A549 (cell line): ENCODE measurements around the gene LRRC8C. TPM values are rescaled to one million over a fixed set of nuclear protein-coding genes. Genes with fewer than 3 reads are reported as not detected.

Experiments used
- ATAC-seq, 2 experiments: fragments of 200-7000 bp in 1 of 2; fragments of >200 bp in 1 of 2; cut with Nextera tagmentation in 1 of 2; cut with Tn5 transposase in 1 of 2; 3 replicates each; pipeline versions ENCODE4 v1.8.0 to v1.9.1; 2018 to 2020; ENCODE audit warnings: mild to moderate bottlenecking in 1 of 2, moderate library complexity in 1 of 2
- CTCF ChIA-PET: fragments of 300-600 bp; sonication (Branson Sonifier 250); formaldehyde crosslinking; extraction: SDS; loops from one replicate; lab custom pipeline; 2021; ENCODE audit warnings: antibody characterized with exemption, inconsistent platforms; lab: Yijun Ruan, JAX
- POLR2A ChIA-PET: fragments of 350-600 bp; formaldehyde crosslinking; extraction: SDS; loops from one replicate; lab custom pipeline; 2021; ENCODE audit warnings: antibody characterized with exemption, inconsistent platforms; lab: Yijun Ruan, JAX
- DNase-seq, 2 experiments: peaks; one replicate each; pipeline versions ENCODE4 v3.0.0 to v3.0.0-alpha.2; 2011 to 2016; ENCODE audit warnings: low read depth in 1 of 2, low spot score in 1 of 2
- FAIRE-seq: peaks from 2 replicates; lab custom pipeline; 2011; peaks lifted over from hg19 to GRCh38; lab: Jason Lieb, UNC
- H3K27ac ChIP-seq, 2 experiments: fragments of >200 bp; sonication (Bioruptor Twin); formaldehyde crosslinking; 3 replicates each; pipeline ENCODE4 v1.5.1; 2016 to 2017
- H3K4me1 ChIP-seq: fragments of >200 bp; sonication (Bioruptor Twin); formaldehyde crosslinking; 3 replicates; pipeline ENCODE4 v1.6.1; 2016
- H3K4me2 ChIP-seq: fragments of >200 bp; sonication (Bioruptor Twin); formaldehyde crosslinking; 3 replicates; pipeline ENCODE4 v1.6.1; 2016
- H3K4me3 ChIP-seq: fragments of >200 bp; sonication (Bioruptor Twin); formaldehyde crosslinking; 3 replicates; pipeline ENCODE4 v1.5.1; 2016
- H3K9me3 ChIP-seq: fragments of >200 bp; sonication (Bioruptor Twin); formaldehyde crosslinking; 3 replicates; pipeline ENCODE4 v1.6.1; 2016
- CTCF ChIP-seq: fragments of >200 bp; sonication (Bioruptor Twin); formaldehyde crosslinking; IDR thresholded peaks from 3 replicates; pipeline ENCODE4 v1.5.1; 2016
- EHMT2 ChIP-seq: fragments of 200-600 bp; sonication (generic); IDR thresholded peaks from 2 replicates; pipeline ENCODE4 v1.6.1; 2016; ENCODE audit warnings: antibody characterized with exemption, low read depth, mild to moderate bottlenecking, moderate library complexity
- EP300 ChIP-seq, 2 experiments: fragments of >200 bp; sonication (Bioruptor Twin); formaldehyde crosslinking; IDR thresholded peaks; 2 replicates in 1 of 2; 3 replicates in 1 of 2; pipeline ENCODE4 v1.6.1; 2016 to 2017
- ESRRA ChIP-seq: fragments of 150-350 bp; IDR thresholded peaks from 2 replicates; pipeline ENCODE4 v1.6.1; 2014; ENCODE audit warnings: mild to moderate bottlenecking, low read length, borderline replicate concordance
- FOSB ChIP-seq: fragments of 250-450 bp; sonication (Bioruptor Pico); IDR thresholded peaks from 2 replicates; pipeline ENCODE4 v1.5.0; 2020; ENCODE audit warnings: mild to moderate bottlenecking, moderate library complexity
- FOSL2 ChIP-seq, 2 experiments: fragments of 450-650 bp in 1 of 2; fragments of >200 bp in 1 of 2; sonication (Bioruptor Twin) in 1 of 2; formaldehyde crosslinking; IDR thresholded peaks; 2 replicates each; pipeline versions ENCODE4 v1.5.0 to v1.6.1; 2016 to 2020; ENCODE audit warnings: mild to moderate bottlenecking in 1 of 2, moderate library complexity in 1 of 2
- GATA3 ChIP-seq: IDR thresholded peaks from 2 replicates; pipeline ENCODE4 v1.6.1; 2012; ENCODE audit warnings: borderline replicate concordance
- HDAC2 ChIP-seq: fragments of 200-600 bp; sonication (generic); IDR thresholded peaks from 2 replicates; pipeline ENCODE4 v1.6.1; 2016
- HEYL ChIP-seq: fragments of 250-450 bp; sonication (Bioruptor Pico); IDR thresholded peaks from 2 replicates; pipeline ENCODE4 v1.8.0; 2021; ENCODE audit warnings: mild to moderate bottlenecking, moderate library complexity
- HMGXB4 ChIP-seq: fragments of 250-450 bp; sonication (Bioruptor Pico); IDR thresholded peaks from 2 replicates; pipeline ENCODE4 v1.5.0; 2021; ENCODE audit warnings: mild to moderate bottlenecking, moderate library complexity, borderline replicate concordance
- HOXB13 ChIP-seq: fragments of 250-450 bp; sonication (Bioruptor Pico); IDR thresholded peaks from 2 replicates; pipeline ENCODE4 v1.5.0; 2020; ENCODE audit warnings: low read depth, mild to moderate bottlenecking, moderate library complexity
- JUN ChIP-seq, 2 experiments: fragments of >200 bp; sonication (Bioruptor Twin); formaldehyde crosslinking; IDR thresholded peaks; 2 replicates in 1 of 2; 3 replicates in 1 of 2; pipeline ENCODE4 v1.6.1; 2016 to 2017
- KDM1A ChIP-seq: fragments of 200-600 bp; sonication (generic); IDR thresholded peaks from 2 replicates; pipeline ENCODE4 v1.6.1; 2016; ENCODE audit warnings: low read depth, mild to moderate bottlenecking
- MAFK ChIP-seq: fragments of 450-650 bp; IDR thresholded peaks from 2 replicates; pipeline ENCODE4 v1.6.1; 2014; ENCODE audit not compliant: partially characterized antibody
- NPAS2 ChIP-seq: fragments of 250-450 bp; sonication (Bioruptor Pico); IDR thresholded peaks from 2 replicates; pipeline ENCODE4 v1.8.0; 2022; ENCODE audit warnings: mild to moderate bottlenecking, moderate library complexity, borderline replicate concordance
- NR3C1 ChIP-seq: fragments of >200 bp; sonication (Bioruptor Twin); formaldehyde crosslinking; IDR thresholded peaks from 3 replicates; pipeline ENCODE4 v1.6.1; 2017
- POLR2A ChIP-seq: IDR thresholded peaks from 2 replicates; pipeline ENCODE4 v1.6.1; 2012; ENCODE audit warnings: mild to moderate bottlenecking, low read length
- POLR2AphosphoS2 ChIP-seq: conservative IDR thresholded peaks from 2 replicates; pipeline ENCODE4 v1.6.1; 2012; ENCODE audit warnings: low read length, improper control_type of control experiment, inconsistent platforms
- RFX5 ChIP-seq: fragments of 450-650 bp; IDR thresholded peaks from 2 replicates; pipeline ENCODE4 v1.7.1; 2014; ENCODE audit warnings: antibody characterized with exemption, mild to moderate bottlenecking, moderate library complexity
- TP53 ChIP-seq: fragments of 250-450 bp; sonication (Bioruptor Pico); IDR thresholded peaks from 2 replicates; pipeline ENCODE4 v1.5.0; 2021; ENCODE audit warnings: mild to moderate bottlenecking, moderate library complexity
- USF2 ChIP-seq: fragments of 450-650 bp; IDR thresholded peaks from 2 replicates; pipeline ENCODE4 v1.6.1; 2014; ENCODE audit warnings: antibody characterized with exemption
- WGBS: methylation state at CpG from one replicate; pipeline ENCODE4 v1.1.6; 2017; ENCODE audit errors: missing lambda C conversion rate; 5-methylcytosine and 5-hydroxymethylcytosine counted together
- polyA plus RNA-seq, 4 experiments: library from polyadenylated mRNA; depleted of rRNA in 3 of 4; stranded (reverse); fragments of >200 nt; fragmentation: RNase III in 1 of 4; extraction: RNeasy Plus Mini Kit Qiagen cat#74134 plus additional on column Dnase treatment in 1 of 4; gene quantifications; 2 replicates in 3 of 4; 3 replicates in 1 of 4; pipeline ENCODE4 v1.2.3, GENCODE V29; 2011 to 2017
- TF ChIP-seq, protein P1 (sequence below): IDR thresholded peaks from 2 replicates; pipeline ENCODE4 v1.6.1; 2012
- TF ChIP-seq, protein P2 (sequence below): fragments of 150-350 bp; IDR thresholded peaks from 2 replicates; pipeline ENCODE4 v1.6.1; 2014; ENCODE audit warnings: low read depth, mild to moderate bottlenecking, low read length

LRRC8C gene
- polyA plus RNA-seq, 2 of the 4 experiments (the other 2 are of a cell fraction): 6.3 to 15.9 TPM

DNA sequence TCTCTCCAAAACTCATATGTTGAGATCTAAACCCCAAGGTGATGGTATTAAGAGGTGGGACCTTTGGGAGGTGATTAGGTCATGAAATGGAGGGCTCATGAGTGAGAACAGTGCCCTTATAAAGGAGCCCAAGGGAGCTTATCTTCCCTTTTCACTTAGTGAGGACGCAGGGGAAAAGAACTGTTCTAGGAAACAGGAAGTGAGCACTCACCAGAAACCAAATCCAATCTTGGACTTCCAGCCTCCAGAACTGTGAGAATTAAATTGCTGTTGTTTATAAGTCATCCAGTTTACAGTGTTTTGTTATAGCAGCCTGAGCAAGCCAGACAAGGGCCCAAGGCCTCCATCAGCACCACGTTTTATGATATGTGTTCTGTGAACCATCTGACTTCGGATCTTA lies 127.6 kb downstream of the LRRC8C start:
- no peak for FAIRE-seq
- DNase-seq: no peak
- no peak overlapping the region for H3K4me2 ChIP-seq
- 83% methylated on average over 3 of the region's 3 CpGs for WGBS
- CTCF ChIA-PET: interaction anchor here (1.7 to 2.2 kb wide), 3 partner anchors 21 to 161 kb away, joined by 3 to 5 read pairs (median 5); partner anchors contain the start of gene LRRC8C
- no peak overlapping the region for H3K4me3 ChIP-seq
- 0 out of 3 replicates have a peak, but pooled peaks cover 3% of the 10 kb centered on the region for H3K4me1 ChIP-seq
- no peak for TF ChIP-seq FOSB (CRISPR knock-in tag)
- no peak for TF ChIP-seq HDAC2
- TF ChIP-seq MAFK: no peak
- no peak for TF ChIP-seq FOSL2 (IDR thresholded peaks at IDR 0.05)
- TF ChIP-seq FOSL2 (CRISPR knock-in tag; IDR thresholded peaks at IDR 0.05): no peak
- TF ChIP-seq EHMT2: no peak
- no peak for TF ChIP-seq NPAS2 (CRISPR knock-in tag)
- no peak for TF ChIP-seq POLR2AphosphoS2
- TF ChIP-seq RFX5: no peak
- no peak for ATAC-seq
- H3K9me3 ChIP-seq: no peaks in the 10 kb centered on the region
- POLR2A ChIA-PET: no interaction called here
- no peak overlapping the region for H3K27ac ChIP-seq

- Histone ChIP-seq H3K4me1 (0 out of 3 replicates have a peak, but pooled peaks cover 3% of the 10 kb centered on the region), H3K9me3 (no peaks in the 10 kb centered on the region), H3K27ac (no peak overlapping the region), H3K4me2 (no peak overlapping the region), H3K4me3 (no peak overlapping the region)
- CTCF ChIA-PET: interaction anchor here (0.6 to 4.0 kb wide), 6 partner anchors 8 to 276 kb away, joined by 3 to 64 read pairs (median 8); partner anchors contain the start of gene LRRC8C
- 74% methylated on average over 1 of the region's 1 CpG for WGBS
- POLR2A ChIA-PET: no interaction called here
- FAIRE-seq (no peak), ATAC-seq (no peak), DNase-seq (no peak)
- TF ChIP-seq JUN (IDR thresholded peaks at IDR 0.05) (no peak), USF2 (no peak), TP53 (no peak), CTCF (no peak), HMGXB4 (CRISPR knock-in tag) (no peak), GATA3 (no peak), ESRRA (no peak), EP300 (IDR thresholded peaks at IDR 0.05) (no peak), HOXB13 (CRISPR knock-in tag) (no peak), NR3C1 (no peak), KDM1A (no peak), FOSB (CRISPR knock-in tag) (no peak), EHMT2 (no peak), HEYL (CRISPR knock-in tag) (no peak), POLR2A (no peak)
- TF ChIP-seq, protein P1, sequence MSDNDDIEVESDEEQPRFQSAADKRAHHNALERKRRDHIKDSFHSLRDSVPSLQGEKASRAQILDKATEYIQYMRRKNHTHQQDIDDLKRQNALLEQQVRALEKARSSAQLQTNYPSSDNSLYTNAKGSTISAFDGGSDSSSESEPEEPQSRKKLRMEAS: no peak
- TF ChIP-seq, protein P2, sequence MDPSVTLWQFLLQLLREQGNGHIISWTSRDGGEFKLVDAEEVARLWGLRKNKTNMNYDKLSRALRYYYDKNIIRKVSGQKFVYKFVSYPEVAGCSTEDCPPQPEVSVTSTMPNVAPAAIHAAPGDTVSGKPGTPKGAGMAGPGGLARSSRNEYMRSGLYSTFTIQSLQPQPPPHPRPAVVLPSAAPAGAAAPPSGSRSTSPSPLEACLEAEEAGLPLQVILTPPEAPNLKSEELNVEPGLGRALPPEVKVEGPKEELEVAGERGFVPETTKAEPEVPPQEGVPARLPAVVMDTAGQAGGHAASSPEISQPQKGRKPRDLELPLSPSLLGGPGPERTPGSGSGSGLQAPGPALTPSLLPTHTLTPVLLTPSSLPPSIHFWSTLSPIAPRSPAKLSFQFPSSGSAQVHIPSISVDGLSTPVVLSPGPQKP: no peak
Observed at GRCh38 chr1:89761338-89761737, 128.4 kb downstream of the LRRC8C start.
